ENCODE data around the gene MS4A4E.
"Not testable (repeated sequence)": the region's sequence is repeated elsewhere in the genome, so short reads cannot be mapped to it uniquely, and the experiment has no call there.

Gene MS4A4E

GRCh38 chr11:60242740-60243239 is at the start of gene MS4A4E:
Gene MS4A4E (minus strand): TSS chr11:60243137. CDS start chr11:60230055, 13,082 bp downstream.
- DNase-seq (ENCODE audit: low read depth) = peak; percentile 45
- TF ChIP-seq, protein P1, sequence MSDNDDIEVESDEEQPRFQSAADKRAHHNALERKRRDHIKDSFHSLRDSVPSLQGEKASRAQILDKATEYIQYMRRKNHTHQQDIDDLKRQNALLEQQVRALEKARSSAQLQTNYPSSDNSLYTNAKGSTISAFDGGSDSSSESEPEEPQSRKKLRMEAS (IDR thresholded peaks at IDR 0.05; ENCODE audit: low read depth, low read length) = no peak
- TF ChIP-seq, protein P2, sequence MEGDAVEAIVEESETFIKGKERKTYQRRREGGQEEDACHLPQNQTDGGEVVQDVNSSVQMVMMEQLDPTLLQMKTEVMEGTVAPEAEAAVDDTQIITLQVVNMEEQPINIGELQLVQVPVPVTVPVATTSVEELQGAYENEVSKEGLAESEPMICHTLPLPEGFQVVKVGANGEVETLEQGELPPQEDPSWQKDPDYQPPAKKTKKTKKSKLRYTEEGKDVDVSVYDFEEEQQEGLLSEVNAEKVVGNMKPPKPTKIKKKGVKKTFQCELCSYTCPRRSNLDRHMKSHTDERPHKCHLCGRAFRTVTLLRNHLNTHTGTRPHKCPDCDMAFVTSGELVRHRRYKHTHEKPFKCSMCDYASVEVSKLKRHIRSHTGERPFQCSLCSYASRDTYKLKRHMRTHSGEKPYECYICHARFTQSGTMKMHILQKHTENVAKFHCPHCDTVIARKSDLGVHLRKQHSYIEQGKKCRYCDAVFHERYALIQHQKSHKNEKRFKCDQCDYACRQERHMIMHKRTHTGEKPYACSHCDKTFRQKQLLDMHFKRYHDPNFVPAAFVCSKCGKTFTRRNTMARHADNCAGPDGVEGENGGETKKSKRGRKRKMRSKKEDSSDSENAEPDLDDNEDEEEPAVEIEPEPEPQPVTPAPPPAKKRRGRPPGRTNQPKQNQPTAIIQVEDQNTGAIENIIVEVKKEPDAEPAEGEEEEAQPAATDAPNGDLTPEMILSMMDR (IDR thresholded peaks at IDR 0.05; ENCODE audit: low read depth, low read length) = no peak
- TF ChIP-seq MYC (IDR thresholded peaks at IDR 0.05; ENCODE audit: low read depth, low read length) = no peak
- TF ChIP-seq POLR2A (IDR thresholded peaks at IDR 0.05; ENCODE audit: extremely low read depth, insufficient read length) = no peak
- H3K4me3 ChIP-seq (ENCODE audit: low read depth, low read length) = no peak within 1 kb of the TSS

DNA sequence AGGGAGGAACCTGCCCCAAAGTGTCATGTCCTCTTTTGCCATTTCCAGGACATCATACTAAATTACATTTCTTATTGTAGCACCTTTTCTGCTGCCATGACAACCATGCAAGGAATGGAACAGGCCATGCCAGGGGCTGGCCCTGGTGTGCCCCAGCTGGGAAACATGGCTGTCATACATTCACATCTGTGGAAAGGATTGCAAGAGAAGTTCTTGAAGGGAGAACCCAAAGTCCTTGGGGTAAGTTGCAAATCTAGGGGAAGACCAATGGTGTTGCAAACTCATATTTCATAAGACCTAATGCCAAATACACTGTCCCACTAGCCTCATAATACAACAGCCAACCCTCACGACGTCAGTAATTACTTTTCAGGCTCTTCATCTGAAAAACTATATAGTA is 49.2 kb upstream of the MS4A4E start:
- TF ChIP-seq, protein P2 (IDR thresholded peaks at IDR 0.05; ENCODE audit: low read depth, low read length) = no peak
- TF ChIP-seq, protein P1 (IDR thresholded peaks at IDR 0.05; ENCODE audit: low read depth, low read length) = no peak
- TF ChIP-seq POLR2A (IDR thresholded peaks at IDR 0.05; ENCODE audit: extremely low read depth, insufficient read length) = no peak
- TF ChIP-seq MYC (IDR thresholded peaks at IDR 0.05; ENCODE audit: low read depth, low read length) = no peak
- no peak overlapping the region for H3K4me3 ChIP-seq (ENCODE audit: low read depth, low read length)
- no peak for DNase-seq (ENCODE audit: low read depth)

GRCh38 chr11:60288531-60288930 is 45.6 kb upstream of the MS4A4E start:
- no peak overlapping the region for H3K4me3 ChIP-seq (ENCODE audit: low read depth, low read length)
- DNase-seq (ENCODE audit: low read depth) = peak; percentile 86
- TF ChIP-seq MYC (IDR thresholded peaks at IDR 0.05; ENCODE audit: low read depth, low read length) (no peak), POLR2A (IDR thresholded peaks at IDR 0.05; ENCODE audit: extremely low read depth, insufficient read length) (no peak)
- TF ChIP-seq, protein P2 (IDR thresholded peaks at IDR 0.05; ENCODE audit: low read depth, low read length) = no peak
- TF ChIP-seq, protein P1 (IDR thresholded peaks at IDR 0.05; ENCODE audit: low read depth, low read length) = no peak

DNA sequence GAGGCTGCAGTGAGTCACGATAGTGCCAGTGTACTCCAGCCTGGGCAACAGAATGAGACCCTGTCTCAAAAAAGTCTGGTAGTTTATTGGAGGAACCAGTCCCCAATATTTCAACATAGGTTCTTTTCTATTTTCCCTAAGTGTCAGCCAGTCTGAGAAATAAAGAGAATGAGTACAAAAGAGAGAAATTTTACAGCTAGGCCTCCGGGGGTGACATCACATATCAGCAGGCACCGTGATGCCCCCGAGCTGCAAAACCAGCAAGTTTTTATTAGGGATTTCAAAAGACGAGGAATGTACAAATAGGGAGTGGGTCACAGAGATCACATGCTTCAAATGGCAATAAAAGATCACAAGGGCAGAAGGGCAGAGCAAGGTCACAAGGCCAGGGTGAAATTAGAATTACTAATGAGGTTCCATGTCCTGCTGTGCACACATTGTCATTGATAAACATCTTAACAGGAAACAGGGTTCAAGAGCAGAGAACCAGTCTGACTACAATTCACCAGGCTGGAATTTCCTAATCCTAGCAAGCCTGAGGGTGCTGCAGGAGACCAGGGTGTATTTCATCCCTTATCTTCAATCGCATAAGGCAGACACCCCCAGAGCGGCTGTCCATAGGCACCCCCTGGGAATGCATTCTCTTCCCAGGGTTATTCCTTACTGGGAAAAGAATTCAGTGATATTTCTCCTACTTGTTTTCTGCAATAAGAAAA is 42.6 kb upstream of the MS4A4E start:
- not testable (repeated sequence) for DNase-seq (ENCODE audit: low read depth); H3K4me3 ChIP-seq (ENCODE audit: low read depth, low read length)

DNA sequence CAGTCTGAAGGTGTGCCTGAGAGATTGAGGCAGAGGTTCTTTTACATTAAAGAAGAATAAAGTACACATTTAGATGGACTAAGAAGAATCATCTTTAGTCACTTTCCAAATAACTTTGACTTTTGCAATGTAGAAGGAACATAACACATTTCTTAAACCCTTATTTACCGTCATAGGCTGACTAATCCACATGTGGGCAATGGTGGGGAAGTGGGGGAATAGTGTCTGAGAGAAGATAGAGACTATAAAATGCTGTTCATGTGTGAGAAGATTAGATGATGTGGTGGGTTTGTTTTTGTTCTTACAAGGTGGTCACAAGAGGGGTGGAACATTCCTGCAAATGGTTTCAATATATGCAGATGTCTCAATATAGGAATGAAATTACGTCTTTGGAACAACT is 39.3 kb upstream of the MS4A4E start:
- TF ChIP-seq, protein P2 (IDR thresholded peaks at IDR 0.05; ENCODE audit: low read depth, low read length) = no peak
- TF ChIP-seq MYC (IDR thresholded peaks at IDR 0.05; ENCODE audit: low read depth, low read length) (no peak), POLR2A (IDR thresholded peaks at IDR 0.05; ENCODE audit: extremely low read depth, insufficient read length) (no peak)
- TF ChIP-seq, protein P1 (IDR thresholded peaks at IDR 0.05; ENCODE audit: low read depth, low read length) = no peak
- no peak for DNase-seq (ENCODE audit: low read depth)

DNA sequence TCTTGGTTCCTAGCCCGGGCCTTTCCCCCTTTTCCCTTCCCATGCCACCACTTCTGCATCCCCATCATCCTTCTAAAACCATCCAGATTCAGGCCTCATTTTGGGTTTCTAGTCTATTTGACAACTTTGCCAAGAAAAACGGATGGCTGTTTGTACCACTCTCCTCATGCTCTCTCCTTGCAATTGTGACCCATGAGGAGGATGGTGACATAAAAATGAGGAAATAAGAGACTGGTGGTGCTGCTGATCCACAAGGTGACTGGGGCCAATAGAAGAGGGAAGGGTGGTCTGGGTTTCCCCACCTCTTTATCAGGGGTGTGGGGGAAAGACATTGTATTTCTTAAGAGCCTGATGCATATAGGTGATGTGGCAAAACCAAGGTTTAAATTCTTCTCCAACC is 38.5 kb upstream of the MS4A4E start:
- DNase-seq (ENCODE audit: low read depth) = no peak
- TF ChIP-seq MYC (IDR thresholded peaks at IDR 0.05; ENCODE audit: low read depth, low read length) (no peak), POLR2A (IDR thresholded peaks at IDR 0.05; ENCODE audit: extremely low read depth, insufficient read length) (no peak)
- TF ChIP-seq, protein P1 (IDR thresholded peaks at IDR 0.05; ENCODE audit: low read depth, low read length) = no peak
- TF ChIP-seq, protein P2 (IDR thresholded peaks at IDR 0.05; ENCODE audit: low read depth, low read length) = no peak
- no peak overlapping the region for H3K4me3 ChIP-seq (ENCODE audit: low read depth, low read length)

More for the DNA sequence above, 39.3 kb upstream of the MS4A4E start:
- H3K4me3 ChIP-seq (ENCODE audit: low read depth, low read length) = no peak overlapping the region
